Natural killer cell treated with Interleukin-12 subunit alpha and Interleukin-12 subunit beta and Interleukin-15 and Interleukin-18, amount 100 ng/mL, for 72 hours (primary cell): ENCODE data around the gene FAM171A2. TPM values are rescaled to one million over a fixed set of nuclear protein-coding genes. Genes with fewer than 3 reads are reported as not detected.

Experiments
- ATAC-seq, 2 donors: fragments of 150-1000 bp; cut with Tn5 transposase in 1 of 2; sonication (Bioruptor Pico), chemical (Tn5 transposase) in 1 of 2; 2 replicates each; pipeline ENCODE4 v1.10.0; 2021
- DNase-seq: peaks from one replicate; pipeline ENCODE4 v3.0.0; 2022; ENCODE audit warnings: low spot score
- H3K27ac Mint-ChIP-seq, 2 donors: 1 replicate in 1 of 2; 2 replicates in 1 of 2; pipeline ENCODE4 v1.8.0; 2022; ENCODE audit warnings: mixed read lengths in 2 of 2, mild to moderate bottlenecking in 1 of 2, moderate library complexity in 1 of 2
- H3K27me3 Mint-ChIP-seq, 2 donors: 1 replicate in 1 of 2; 2 replicates in 1 of 2; pipeline ENCODE4 v1.8.0; 2022; ENCODE audit warnings: mixed read lengths in 2 of 2
- H3K36me3 Mint-ChIP-seq: one replicate; pipeline ENCODE4 v1.8.0; 2022; ENCODE audit warnings: mixed read lengths
- H3K4me1 Mint-ChIP-seq, 2 donors: 1 replicate in 1 of 2; 2 replicates in 1 of 2; pipeline ENCODE4 v1.8.0; 2022; ENCODE audit warnings: low read depth in 2 of 2, mixed read lengths in 2 of 2, mild to moderate bottlenecking in 1 of 2
- H3K4me3 Mint-ChIP-seq: one replicate; pipeline ENCODE4 v1.8.0; 2022; ENCODE audit warnings: mixed read lengths
- H3K9me3 Mint-ChIP-seq: 2 replicates; pipeline ENCODE4 v1.8.0; 2022; ENCODE audit warnings: mixed read lengths
- total RNA-seq, 2 donors: library from RNA; stranded (reverse); gene quantifications; one replicate each; pipeline ENCODE4 v1.2.3, GENCODE V29; 2022

FAM171A2 gene
- total RNA-seq, 2 donors from 2014 or later = 0.25 TPM; not detected in 1

DNA sequence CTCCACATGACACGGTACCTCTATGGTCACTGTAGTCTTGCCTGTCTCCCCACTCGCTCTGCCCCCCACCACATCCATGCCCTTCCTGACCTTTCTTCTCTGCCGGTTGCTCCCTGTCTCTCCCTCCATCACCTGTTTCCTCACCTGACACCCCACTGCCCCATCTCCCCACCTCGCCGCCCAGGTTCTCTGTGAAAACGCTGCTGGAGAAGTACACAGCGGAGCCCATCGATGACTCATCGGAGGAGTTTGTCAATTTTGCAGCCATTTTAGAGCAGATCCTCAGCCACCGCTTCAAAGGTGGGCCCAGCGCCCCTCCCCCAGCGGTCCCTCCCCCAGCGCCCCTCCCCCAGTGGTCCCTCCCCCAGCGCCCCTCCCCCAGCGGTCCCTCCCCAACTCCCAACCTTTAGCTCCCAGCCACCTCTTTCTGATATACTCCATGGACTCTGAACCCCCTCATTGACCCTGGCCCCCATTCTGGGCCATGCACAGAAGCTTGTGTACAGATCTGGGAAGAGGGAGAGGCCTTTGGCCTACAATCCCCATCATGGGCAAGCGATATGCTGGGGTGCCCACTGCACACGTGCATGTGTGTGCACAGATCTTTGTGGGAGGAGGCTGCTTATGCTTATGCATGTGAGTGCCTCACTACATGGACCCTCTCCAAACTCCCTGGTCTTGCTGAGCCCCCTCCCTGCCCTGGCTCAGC, 51.1 kb downstream of the FAM171A2 start:
- Mint-ChIP-seq H3K36me3 (no peaks in the 10 kb centered on the region), H3K4me1 (peaks cover 19 to 21% of the 10 kb centered on the region in 2 donors), H3K27ac (no peak overlapping the region), H3K4me3 (no peak overlapping the region), H3K9me3 (no peaks in the 10 kb centered on the region), H3K27me3 (peaks cover 29% of the 10 kb centered on the region in 2 donors)
- no peak for ATAC-seq
- DNase-seq = no peak

GRCh38 chr17:44311562-44312181, 52.0 kb downstream of the FAM171A2 start:
- H3K36me3 Mint-ChIP-seq = no peaks in the 10 kb centered on the region
- ATAC-seq (no peak), DNase-seq (no peak)
- H3K4me3 Mint-ChIP-seq = no peak overlapping the region
- no peak overlapping the region for H3K27ac Mint-ChIP-seq
- H3K9me3 Mint-ChIP-seq = no peaks in the 10 kb centered on the region
- peaks cover 31% of the 10 kb centered on the region in 2 donors for H3K27me3 Mint-ChIP-seq
- H3K4me1 Mint-ChIP-seq = peaks cover 22 to 23% of the 10 kb centered on the region in 2 donors

- Mint-ChIP-seq H3K27ac (no peak overlapping the region), H3K36me3 (no peaks in the 10 kb centered on the region), H3K27me3 (peaks cover 26 to 30% of the 10 kb centered on the region in 2 donors), H3K4me3 (no peak overlapping the region), H3K4me1 (peaks cover 17 to 21% of the 10 kb centered on the region in 2 donors), H3K9me3 (no peaks in the 10 kb centered on the region)
- no peak for ATAC-seq
- no peak for DNase-seq
Observed at GRCh38 chr17:44310609-44311376, 52.9 kb downstream of the FAM171A2 start.

DNA sequence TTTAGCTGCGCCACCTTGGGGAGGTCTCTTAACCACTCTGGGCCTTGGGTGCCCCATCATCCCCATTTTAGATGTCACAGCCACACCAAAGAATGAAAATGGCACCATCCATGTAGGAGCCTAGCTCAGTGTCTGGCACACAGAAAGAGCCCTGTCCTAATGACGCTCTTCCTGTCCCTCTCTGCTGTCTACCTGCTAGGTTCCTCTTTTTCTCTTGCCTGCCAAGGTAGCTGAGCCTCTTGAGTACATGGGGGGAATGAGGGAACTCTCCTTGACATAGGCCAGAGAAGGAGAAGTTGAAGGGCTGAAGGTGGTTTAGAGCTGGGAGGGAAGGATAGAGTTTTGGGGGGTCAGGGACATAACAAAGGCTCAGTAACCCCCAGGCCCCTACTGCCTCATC, 53.5 kb downstream of the FAM171A2 start:
- Mint-ChIP-seq H3K4me3 (peak overlapping the region; percentile 50), H3K36me3 (no peaks in the 10 kb centered on the region), H3K27ac (no peak overlapping the region), H3K27me3 (peaks cover 21 to 25% of the 10 kb centered on the region in 2 donors), H3K9me3 (no peaks in the 10 kb centered on the region), H3K4me1 (peaks cover 13 to 15% of the 10 kb centered on the region in 2 donors)
- ATAC-seq = no peak
- DNase-seq = no peak

DNA sequence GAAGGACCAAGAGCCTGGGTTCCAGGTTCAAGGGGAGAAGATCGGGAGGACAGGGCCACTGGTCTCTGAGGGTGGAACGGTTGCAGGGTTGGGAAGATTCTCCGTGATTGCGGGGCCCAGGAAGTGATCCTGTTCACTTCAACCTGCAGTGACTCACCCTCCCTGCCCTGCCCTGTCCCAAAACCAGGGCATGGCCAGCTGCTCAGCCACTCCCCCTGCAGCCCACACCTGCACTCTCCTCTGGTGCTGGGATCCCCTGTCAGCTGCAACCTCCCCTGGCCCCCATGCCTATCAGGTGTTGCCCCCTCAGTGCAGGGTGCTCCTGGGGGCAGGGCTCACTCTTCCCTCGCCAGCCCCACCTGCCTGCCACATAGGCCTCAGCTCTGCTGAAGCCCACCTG, 54.2 kb downstream of the FAM171A2 start:
- Mint-ChIP-seq H3K27ac (no peak overlapping the region), H3K4me1 (peaks cover 13 to 15% of the 10 kb centered on the region in 2 donors), H3K36me3 (no peaks in the 10 kb centered on the region), H3K9me3 (no peaks in the 10 kb centered on the region), H3K4me3 (peak overlapping the region; percentile 50), H3K27me3 (peaks cover 26 to 32% of the 10 kb centered on the region in 2 donors)
- ATAC-seq = no peak
- DNase-seq = no peak

DNA sequence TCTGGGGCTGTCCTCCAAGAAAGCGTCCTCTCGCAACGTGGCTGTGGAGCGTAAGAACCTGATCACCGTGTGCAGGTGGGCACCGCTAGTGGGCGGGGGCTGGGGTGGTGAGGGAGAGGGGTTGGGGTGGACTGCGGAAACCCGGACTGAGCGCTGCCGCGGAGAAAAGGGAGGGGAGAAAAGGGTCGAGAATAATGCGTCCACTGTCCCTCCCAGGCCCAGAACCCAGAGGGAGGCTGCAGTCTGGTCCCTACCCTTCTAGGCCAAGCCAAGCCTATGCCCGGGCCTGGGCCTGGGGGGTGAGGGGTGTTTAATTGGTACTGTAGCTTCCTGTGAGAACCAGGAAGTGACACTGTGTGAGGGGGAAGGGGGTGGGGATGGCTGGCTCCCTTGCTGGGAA, 54.8 kb downstream of the FAM171A2 start:
- H3K4me3 Mint-ChIP-seq = no peak overlapping the region

GRCh38 chr17:44308320-44308818, 55.3 kb downstream of the FAM171A2 start, which contains the start of gene RUNDC3A:
Gene RUNDC3A, plus strand, starts transcription at chr17:44308601. Its CDS starts 232 bp downstream, at chr17:44308833.
- Mint-ChIP-seq H3K27ac (no peak within 1 kb of the TSS), H3K4me1 (peaks cover 16 to 20% of the 10 kb centered on the region in 2 donors), H3K9me3 (no peaks in the 10 kb centered on the region), H3K27me3 (peaks cover 22 to 23% of the 10 kb centered on the region in 2 donors), H3K4me3 (peak within 1 kb of the TSS; percentile 44), H3K36me3 (no peaks in the 10 kb centered on the region)
- peak; percentile 81 for DNase-seq
- peak; percentile 90 to 95 for ATAC-seq

More for the DNA sequence above, 54.8 kb downstream of the FAM171A2 start:
- ATAC-seq (no peak), DNase-seq (no peak)
- Mint-ChIP-seq H3K27ac (no peak overlapping the region), H3K27me3 (peaks cover 24 to 26% of the 10 kb centered on the region in 2 donors), H3K9me3 (no peaks in the 10 kb centered on the region), H3K36me3 (no peaks in the 10 kb centered on the region), H3K4me1 (peaks cover 16 to 18% of the 10 kb centered on the region in 2 donors)

GRCh38 chr17:44307387-44308186, 56.1 kb downstream of the FAM171A2 start:
- Mint-ChIP-seq H3K4me1 (peaks cover 16 to 20% of the 10 kb centered on the region in 2 donors), H3K4me3 (peak overlapping the region; percentile 44), H3K27ac (no peak overlapping the region), H3K9me3 (no peaks in the 10 kb centered on the region), H3K36me3 (no peaks in the 10 kb centered on the region), H3K27me3 (peaks cover 22 to 23% of the 10 kb centered on the region in 2 donors)
- no peak for ATAC-seq
- no peak for DNase-seq

GRCh38 chr17:44304651-44305050, 59.0 kb downstream of the FAM171A2 start:
- Mint-ChIP-seq H3K27me3 (peaks cover 22 to 24% of the 10 kb centered on the region in 2 donors), H3K4me1 (peaks cover 12 to 15% of the 10 kb centered on the region in 2 donors), H3K4me3 (no peak overlapping the region), H3K27ac (no peak overlapping the region), H3K9me3 (no peaks in the 10 kb centered on the region), H3K36me3 (no peaks in the 10 kb centered on the region)
- DNase-seq (no peak), ATAC-seq (no peak)

Other genes starting within 250 kb of the FAM171A2 start
- 10 to 100 TPM; 12.8 to 13.9 TPM for gene HDAC5, start 240.2 kb downstream of the FAM171A2 start, total RNA-seq
- gene HROB, start 221.9 kb downstream of the FAM171A2 start, total RNA-seq = 10 to 100 TPM in 1 of 2 donors, 1 to 10 TPM in 1; 8.6 to 20.9 TPM
- gene ASB16, start 193.1 kb downstream of the FAM171A2 start, total RNA-seq = under 1 TPM in 1 of 2 donors, not detected in 1; 0.33 TPM
- 10 to 100 TPM; 28.1 to 28.8 TPM for gene TMUB2, start 176.9 kb downstream of the FAM171A2 start, total RNA-seq
- 100 to 1,000 TPM; 117 to 139 TPM for gene ATXN7L3, start 164.0 kb downstream of the FAM171A2 start, total RNA-seq
- gene UBTF, start 144.2 kb downstream of the FAM171A2 start, total RNA-seq = 100 to 1,000 TPM; 109 to 201 TPM
- not detected for gene SLC4A1, start 95.7 kb downstream of the FAM171A2 start, total RNA-seq
- under 1 TPM in 1 of 2 donors, not detected in 1; 0.48 TPM for gene RUNDC3A, start 55.3 kb downstream of the FAM171A2 start, total RNA-seq
- 100 to 1,000 TPM; 121 to 192 TPM for gene SLC25A39, start 39.0 kb downstream of the FAM171A2 start, total RNA-seq
- gene GRN, start 18.6 kb downstream of the FAM171A2 start, total RNA-seq = 10 to 100 TPM; 49.5 to 57.3 TPM
- 1 to 10 TPM; 1.8 to 6.8 TPM for gene ITGA2B, start 25.8 kb upstream of the FAM171A2 start, total RNA-seq
- 10 to 100 TPM; 61.1 to 68.3 TPM for gene GPATCH8, start 139.6 kb upstream of the FAM171A2 start, total RNA-seq
- gene FZD2, start 193.6 kb upstream of the FAM171A2 start, total RNA-seq = under 1 TPM in 1 of 2 donors, not detected in 1; 0.20 TPM